Measurements from ENCODE around the gene SEMA3B.

- TF ChIP-seq CTCF (IDR thresholded peaks at IDR 0.05; ENCODE audit: poor library complexity) (no peak), EZH2phosphoT487 (IDR thresholded peaks at IDR 0.05; ENCODE audit: low read depth, severe bottlenecking, unreplicated experiment) (no peak), EZH2 (IDR thresholded peaks at IDR 0.05; ENCODE audit: borderline replicate concordance) (no peak)
Measured at GRCh38 chr3:50259432-50260026, 9.4 kb upstream of the SEMA3B start.

Data from hepatocyte (in vitro differentiated cells).